HEK293 (cell line): ENCODE measurements around the gene ZC3H18.

Experiments used
- CTCF ChIA-PET: fragments of 350-600 bp; formaldehyde crosslinking; extraction: SDS; loops from one replicate; lab custom pipeline; 2021; ENCODE audit warnings: antibody characterized with exemption; lab: Yijun Ruan, JAX
- POLR2A ChIA-PET: fragments of 300-600 bp; formaldehyde crosslinking; extraction: SDS; loops from one replicate; lab custom pipeline; 2020; ENCODE audit warnings: antibody characterized with exemption, inconsistent platforms; lab: Yijun Ruan, JAX
- H3K27ac ChIP-seq: fragments of 200-500 bp; sonication (Bioruptor generic); 2 replicates; pipeline ENCODE4 v1.5.1; 2014; ENCODE audit warnings: low read depth, low read length, control low read depth, inconsistent platforms; ENCODE audit errors: extremely low read depth
- H3K36me3 ChIP-seq, 2 experiments: fragments of 200-500 bp in 1 of 2; sonication (Bioruptor generic) in 1 of 2; 1 replicate in 1 of 2; 2 replicates in 1 of 2; pipeline ENCODE4 v1.5.1; 2014 to 2017; ENCODE audit warnings: inconsistent platforms in 2 of 2, low read length in 2 of 2; ENCODE audit not compliant: control insufficient read depth in 2 of 2, insufficient read depth in 1 of 2
- H3K4me1 ChIP-seq: fragments of 200-500 bp; sonication (Bioruptor generic); 2 replicates; pipeline ENCODE4 v1.5.1; 2014; ENCODE audit warnings: mild to moderate bottlenecking, low read length, inconsistent platforms; ENCODE audit not compliant: control insufficient read depth, insufficient read depth
- H3K4me3 ChIP-seq: 2 replicates; pipeline ENCODE4 v1.5.1; 2011; ENCODE audit warnings: low read depth, mild to moderate bottlenecking, control low read depth, low read length, moderate library complexity
- H3K9me3 ChIP-seq: fragments of 200-500 bp; sonication (Bioruptor generic); 2 replicates; pipeline ENCODE4 v1.5.1; 2014; ENCODE audit warnings: low read depth, low read length, inconsistent platforms; ENCODE audit not compliant: control insufficient read depth, insufficient read depth
- AEBP2 ChIP-seq: fragments of 450-650 bp; formaldehyde crosslinking; IDR thresholded peaks from 2 replicates; pipeline ENCODE4 v1.5.1; 2016; ENCODE audit warnings: missing biosample characterization, missing genetic modification characterization, borderline replicate concordance
- GLIS1 ChIP-seq: fragments of 450-650 bp; formaldehyde crosslinking; IDR thresholded peaks from 2 replicates; pipeline ENCODE4 v1.5.1; 2016; ENCODE audit warnings: missing biosample characterization, missing genetic modification characterization
- GLIS2 ChIP-seq: fragments of 450-650 bp; formaldehyde crosslinking; IDR thresholded peaks from 2 replicates; pipeline ENCODE4 v1.5.1; 2016; ENCODE audit warnings: missing biosample characterization, missing genetic modification characterization
- KLF17 ChIP-seq: fragments of 450-650 bp; formaldehyde crosslinking; IDR thresholded peaks from 2 replicates; pipeline ENCODE4 v1.5.1; 2016; ENCODE audit warnings: missing biosample characterization, missing genetic modification characterization
- REPIN1 ChIP-seq: fragments of 450-650 bp; formaldehyde crosslinking; IDR thresholded peaks from 2 replicates; pipeline ENCODE4 v1.5.1; 2017; ENCODE audit warnings: missing biosample characterization, missing genetic modification characterization, low read depth
- SCRT1 ChIP-seq: fragments of 450-650 bp; formaldehyde crosslinking; IDR thresholded peaks from 2 replicates; pipeline ENCODE4 v1.5.1; 2016; ENCODE audit warnings: missing biosample characterization, missing genetic modification characterization, borderline replicate concordance
- ZBTB20 ChIP-seq: fragments of 450-650 bp; formaldehyde crosslinking; IDR thresholded peaks from 2 replicates; pipeline ENCODE4 v1.5.1; 2016; ENCODE audit warnings: missing biosample characterization, missing genetic modification characterization
- ZNF157 ChIP-seq: fragments of 450-650 bp; formaldehyde crosslinking; IDR thresholded peaks from 2 replicates; pipeline ENCODE4 v1.5.1; 2016; ENCODE audit warnings: missing biosample characterization, missing genetic modification characterization
- ZNF174 ChIP-seq: fragments of 450-650 bp; formaldehyde crosslinking; IDR thresholded peaks from 2 replicates; pipeline ENCODE4 v1.5.0; 2017; ENCODE audit warnings: missing biosample characterization, mild to moderate bottlenecking, missing genetic modification characterization
- ZNF18 ChIP-seq: fragments of 450-650 bp; formaldehyde crosslinking; IDR thresholded peaks from 2 replicates; pipeline ENCODE4 v1.5.1; 2016; ENCODE audit warnings: missing biosample characterization, missing genetic modification characterization
- ZNF202 ChIP-seq: fragments of 450-650 bp; formaldehyde crosslinking; IDR thresholded peaks from 2 replicates; pipeline ENCODE4 v1.5.1; 2016; ENCODE audit warnings: missing biosample characterization, missing genetic modification characterization, borderline replicate concordance
- ZNF341 ChIP-seq: fragments of 450-650 bp; formaldehyde crosslinking; IDR thresholded peaks from 2 replicates; pipeline ENCODE4; 2016; ENCODE audit warnings: low read depth, missing biosample characterization, missing genetic modification characterization
- ZNF354C ChIP-seq: fragments of 450-650 bp; formaldehyde crosslinking; IDR thresholded peaks from 2 replicates; pipeline ENCODE4 v1.5.1; 2016; ENCODE audit warnings: missing biosample characterization, missing genetic modification characterization, low read depth, borderline replicate concordance
- ZNF548 ChIP-seq: fragments of 450-650 bp; formaldehyde crosslinking; IDR thresholded peaks from 2 replicates; pipeline ENCODE4 v1.5.1; 2016; ENCODE audit warnings: missing biosample characterization, missing genetic modification characterization
- ZNF645 ChIP-seq: fragments of 450-650 bp; formaldehyde crosslinking; IDR thresholded peaks from 2 replicates; pipeline ENCODE4; 2016; ENCODE audit warnings: missing biosample characterization, missing genetic modification characterization
- ZNF692 ChIP-seq: fragments of 450-650 bp; formaldehyde crosslinking; IDR thresholded peaks from 2 replicates; pipeline ENCODE4 v1.5.1; 2016; ENCODE audit warnings: missing biosample characterization, missing genetic modification characterization
- ZNF777 ChIP-seq: fragments of 450-650 bp; formaldehyde crosslinking; IDR thresholded peaks from 2 replicates; pipeline ENCODE4 v1.5.1; 2017; ENCODE audit warnings: missing biosample characterization, missing genetic modification characterization, borderline replicate concordance
- ZSCAN30 ChIP-seq: fragments of 450-650 bp; IDR thresholded peaks from 2 replicates; pipeline ENCODE4 v1.5.1; 2018; ENCODE audit warnings: missing biosample characterization, mild to moderate bottlenecking, missing genetic modification characterization, moderate library complexity
- TF ChIP-seq, protein P1 (sequence below): fragments of 450-650 bp; formaldehyde crosslinking; IDR thresholded peaks from 2 replicates; pipeline ENCODE4 v1.5.1; 2016; ENCODE audit warnings: missing biosample characterization, missing genetic modification characterization

Gene ZC3H18

DNA sequence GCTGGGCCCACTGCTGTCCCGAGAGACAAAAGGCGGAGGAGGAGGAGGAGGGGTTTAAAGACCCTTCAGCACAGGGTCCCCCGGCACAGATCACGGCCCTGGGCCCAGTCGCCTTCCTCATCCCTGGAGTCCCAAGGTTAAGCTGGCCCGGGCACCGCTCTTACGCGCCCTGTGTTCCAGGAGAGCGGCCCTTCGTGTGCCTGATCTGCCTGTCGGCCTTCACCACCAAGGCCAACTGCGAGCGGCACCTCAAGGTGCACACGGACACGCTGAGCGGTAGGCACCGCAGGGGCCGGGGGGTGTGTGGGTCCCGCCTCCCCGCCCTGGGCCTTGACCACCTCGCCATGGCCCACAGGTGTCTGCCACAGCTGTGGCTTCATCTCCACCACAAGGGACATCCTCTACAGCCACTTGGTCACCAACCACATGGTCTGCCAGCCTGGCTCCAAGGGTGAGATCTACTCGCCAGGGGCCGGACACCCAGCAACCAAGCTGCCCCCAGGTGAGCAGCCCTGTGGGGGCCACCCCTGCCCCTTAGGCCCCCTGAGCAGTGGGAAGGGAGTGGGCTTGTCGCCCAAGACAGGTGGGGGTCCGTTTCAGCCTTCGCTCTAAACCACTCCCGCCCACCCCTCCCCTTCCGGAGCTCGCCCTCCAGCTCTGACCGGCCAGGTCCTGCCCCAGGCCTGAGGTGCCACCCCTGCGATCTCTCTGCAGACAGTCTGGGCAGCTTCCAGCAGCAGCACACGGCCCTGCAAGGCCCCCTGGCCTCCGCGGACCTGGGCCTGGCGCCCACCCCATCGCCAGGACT, 37.6 kb upstream of the ZC3H18 start:
- CTCF ChIA-PET = interaction anchor here (1.2 kb wide), 1 partner anchor 94 kb away, joined by 3 read pairs; no protein-coding TSS in a partner anchor
- POLR2A ChIA-PET = interaction anchor here (0.6 kb wide), 1 partner anchor 10 kb away, joined by 3 read pairs; no protein-coding TSS in a partner anchor
- H3K4me3 ChIP-seq = no peak overlapping the region

DNA sequence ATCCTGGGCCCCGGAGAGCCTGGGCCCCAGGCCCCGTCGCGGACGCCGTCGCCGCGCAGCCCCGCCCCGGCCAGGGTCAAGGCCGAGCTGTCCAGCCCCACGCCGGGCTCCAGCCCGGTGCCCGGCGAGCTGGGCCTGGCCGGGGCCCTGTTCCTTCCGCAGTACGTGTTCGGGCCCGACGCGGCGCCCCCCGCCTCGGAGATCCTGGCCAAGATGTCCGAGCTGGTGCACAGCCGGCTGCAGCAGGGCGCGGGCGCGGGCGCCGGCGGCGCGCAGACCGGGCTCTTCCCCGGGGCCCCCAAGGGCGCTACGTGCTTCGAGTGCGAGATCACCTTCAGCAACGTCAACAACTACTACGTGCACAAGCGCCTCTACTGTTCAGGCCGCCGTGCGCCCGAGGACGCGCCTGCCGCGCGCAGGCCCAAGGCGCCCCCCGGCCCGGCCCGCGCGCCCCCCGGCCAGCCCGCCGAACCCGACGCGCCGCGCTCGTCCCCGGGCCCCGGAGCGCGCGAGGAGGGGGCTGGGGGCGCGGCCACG, 36.8 kb upstream of the ZC3H18 start:
- H3K36me3 ChIP-seq = peaks cover 0 to 35% of the 10 kb centered on the region in 2 experiments; a peak in 1 of 3 replicates
- no peak overlapping the region for H3K27ac ChIP-seq
- H3K9me3 ChIP-seq = no peaks in the 10 kb centered on the region
- ChIA-PET POLR2A (interaction anchor here (1.2 kb wide), 1 partner anchor 81 kb away, joined by 3 read pairs; the partner anchor contains the start of gene ZFPM1), CTCF (interaction anchor here (0.6 to 1.2 kb wide), 3 partner anchors 72 to 204 kb away, joined by 3 read pairs; no protein-coding TSS in a partner anchor)
- no peak overlapping the region for H3K4me3 ChIP-seq
- peaks cover 6% of the 10 kb centered on the region; the same call in 1 of the 2 replicates for H3K4me1 ChIP-seq
- TF ChIP-seq, protein P1, sequence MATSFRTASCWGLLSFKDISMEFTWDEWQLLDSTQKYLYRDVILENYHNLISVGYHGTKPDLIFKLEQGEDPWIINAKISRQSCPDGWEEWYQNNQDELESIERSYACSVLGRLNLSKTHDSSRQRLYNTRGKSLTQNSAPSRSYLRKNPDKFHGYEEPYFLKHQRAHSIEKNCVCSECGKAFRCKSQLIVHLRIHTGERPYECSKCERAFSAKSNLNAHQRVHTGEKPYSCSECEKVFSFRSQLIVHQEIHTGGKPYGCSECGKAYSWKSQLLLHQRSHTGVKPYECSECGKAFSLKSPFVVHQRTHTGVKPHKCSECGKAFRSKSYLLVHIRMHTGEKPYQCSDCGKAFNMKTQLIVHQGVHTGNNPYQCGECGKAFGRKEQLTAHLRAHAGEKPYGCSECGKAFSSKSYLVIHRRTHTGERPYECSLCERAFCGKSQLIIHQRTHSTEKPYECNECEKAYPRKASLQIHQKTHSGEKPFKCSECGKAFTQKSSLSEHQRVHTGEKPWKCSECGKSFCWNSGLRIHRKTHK (tag by site-specific recombination) = no peak
- no peak for TF ChIP-seq SCRT1
- TF ChIP-seq ZNF645 (tag by site-specific recombination) = no peak
- no peak for TF ChIP-seq ZNF202
- TF ChIP-seq ZBTB20 (tag by site-specific recombination) = no peak
- no peak for TF ChIP-seq ZSCAN30 (tag by site-specific recombination)
- no peak for TF ChIP-seq ZNF341
- TF ChIP-seq ZNF174 (tag by site-specific recombination) = no peak
- TF ChIP-seq ZNF354C = no peak
- TF ChIP-seq ZNF548 (tag by site-specific recombination) = no peak
- TF ChIP-seq KLF17 = no peak
- no peak for TF ChIP-seq AEBP2 (tag by site-specific recombination)
- TF ChIP-seq ZNF777 (tag by site-specific recombination) = no peak

More for the DNA sequence above, 37.6 kb upstream of the ZC3H18 start:
- TF ChIP-seq REPIN1 = no peak
- peak; percentile 63 for TF ChIP-seq GLIS2 (tag by site-specific recombination)
- TF ChIP-seq ZNF692 (tag by site-specific recombination) = 0 out of 2 replicates have a peak, but pooled peaks have one; percentile 28
- no peak for TF ChIP-seq ZNF157
- peak; percentile 81 for TF ChIP-seq GLIS1 (tag by site-specific recombination)
- no peak for TF ChIP-seq ZNF18
- Histone ChIP-seq H3K27ac (no peak overlapping the region), H3K4me1 (peaks cover 6% of the 10 kb centered on the region; the same call in 1 of the 2 replicates), H3K36me3 (peaks cover 0 to 40% of the 10 kb centered on the region in 2 experiments; a peak in 1 of 3 replicates), H3K9me3 (no peaks in the 10 kb centered on the region)
